Measurements from ENCODE around the gene CORT.

DNA sequence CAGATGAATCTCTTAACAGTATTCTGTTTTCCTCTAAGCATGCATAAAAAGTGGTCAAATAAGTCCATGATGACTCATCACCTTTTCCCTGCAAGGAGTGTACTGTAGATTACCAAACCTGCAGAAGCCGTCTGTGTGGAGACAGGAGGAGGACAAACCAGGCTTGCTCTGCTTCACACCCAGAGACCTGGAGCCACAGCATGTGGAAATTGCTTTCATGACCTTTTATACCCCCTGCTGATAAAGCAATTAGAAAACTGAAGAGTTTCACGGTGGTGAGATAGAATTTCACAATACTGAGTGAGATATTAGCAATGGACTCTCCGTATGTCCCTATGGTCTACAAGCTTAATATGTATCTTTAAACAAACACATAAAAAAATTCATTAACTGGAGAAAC lies 9.4 kb downstream of the CORT start:
- TF ChIP-seq, protein P1, sequence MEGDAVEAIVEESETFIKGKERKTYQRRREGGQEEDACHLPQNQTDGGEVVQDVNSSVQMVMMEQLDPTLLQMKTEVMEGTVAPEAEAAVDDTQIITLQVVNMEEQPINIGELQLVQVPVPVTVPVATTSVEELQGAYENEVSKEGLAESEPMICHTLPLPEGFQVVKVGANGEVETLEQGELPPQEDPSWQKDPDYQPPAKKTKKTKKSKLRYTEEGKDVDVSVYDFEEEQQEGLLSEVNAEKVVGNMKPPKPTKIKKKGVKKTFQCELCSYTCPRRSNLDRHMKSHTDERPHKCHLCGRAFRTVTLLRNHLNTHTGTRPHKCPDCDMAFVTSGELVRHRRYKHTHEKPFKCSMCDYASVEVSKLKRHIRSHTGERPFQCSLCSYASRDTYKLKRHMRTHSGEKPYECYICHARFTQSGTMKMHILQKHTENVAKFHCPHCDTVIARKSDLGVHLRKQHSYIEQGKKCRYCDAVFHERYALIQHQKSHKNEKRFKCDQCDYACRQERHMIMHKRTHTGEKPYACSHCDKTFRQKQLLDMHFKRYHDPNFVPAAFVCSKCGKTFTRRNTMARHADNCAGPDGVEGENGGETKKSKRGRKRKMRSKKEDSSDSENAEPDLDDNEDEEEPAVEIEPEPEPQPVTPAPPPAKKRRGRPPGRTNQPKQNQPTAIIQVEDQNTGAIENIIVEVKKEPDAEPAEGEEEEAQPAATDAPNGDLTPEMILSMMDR (IDR thresholded peaks at IDR 0.05; ENCODE audit: low read length), result no peak
- no peak for TF ChIP-seq EZH2 (IDR thresholded peaks at IDR 0.05; ENCODE audit: borderline replicate concordance, low read length)
